ENCODE data around the gene HMG20A. TPM values are rescaled to one million over a fixed set of nuclear protein-coding genes. Genes with fewer than 3 reads are reported as not detected.

Gene HMG20A
- total and polyA plus RNA-seq, 9 of the 15 experiments (the other 6 are each of a cell fraction or from before 2014, with no cell fraction given), result 25.0 to 68.1 (median 38.9) TPM

DNA sequence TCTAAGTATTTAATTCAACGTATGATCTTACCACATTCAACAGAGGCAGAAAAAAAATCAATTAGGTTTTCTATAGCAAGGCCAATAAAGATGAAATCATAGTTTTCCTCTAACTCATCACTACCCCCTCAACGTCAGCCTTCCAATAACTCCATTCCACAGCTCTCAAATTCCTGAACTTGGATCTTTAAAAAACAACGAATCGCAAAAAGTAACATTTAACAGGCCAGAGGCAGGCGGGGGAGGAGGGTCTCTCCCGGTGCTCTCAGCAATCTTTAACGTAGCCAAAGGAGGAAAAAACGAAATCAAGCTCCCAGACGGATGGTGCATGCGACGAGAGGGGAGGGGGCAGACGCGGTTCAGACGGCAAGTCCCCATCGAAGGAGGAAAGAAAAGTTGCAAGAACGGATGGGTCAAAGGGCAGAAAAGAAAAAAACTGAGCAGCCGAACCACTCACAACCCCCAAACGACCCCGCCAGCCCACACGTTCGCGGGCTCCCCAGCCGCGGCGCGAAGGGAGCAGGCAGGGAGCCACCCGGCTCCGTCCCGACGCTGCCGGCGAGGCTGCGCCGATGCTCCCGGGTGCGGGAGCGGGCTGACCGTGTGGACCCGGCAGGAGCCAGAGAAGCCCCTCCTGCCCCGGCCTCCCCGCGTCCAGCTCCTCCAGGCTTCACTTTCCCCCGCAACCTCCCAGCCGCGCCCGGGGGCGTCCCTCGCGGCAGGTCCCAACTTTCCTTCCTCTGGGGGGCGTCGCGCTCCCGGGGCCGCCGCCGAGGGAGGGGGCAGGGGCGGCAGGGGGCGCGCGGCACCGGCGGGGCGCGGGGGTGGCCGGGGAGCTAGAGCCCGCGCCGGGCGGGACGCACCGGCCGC lies 1.5 kb upstream of the HMG20A start (continued):
- TF ChIP-seq CHD4 (IDR thresholded peaks at IDR 0.05; ENCODE audit: insufficient read depth, insufficient replicate concordance, low read depth, low read length, poor library complexity, severe bottlenecking) (no peak), NR2C2 (CRISPR knock-in tag; IDR thresholded peaks at IDR 0.05) (no peak), NR2C2 (tag; IDR thresholded peaks at IDR 0.05) (no peak), HMGN3 (IDR thresholded peaks at IDR 0.05; ENCODE audit: borderline replicate concordance, extremely low read depth, insufficient read length, low read depth, low read length) (no peak), ZC3H4 (CRISPR knock-in tag; IDR thresholded peaks at IDR 0.05; ENCODE audit: borderline replicate concordance) (no peak), ZNF436 (CRISPR knock-in tag; IDR thresholded peaks at IDR 0.05) (no peak), CCAR2 (IDR thresholded peaks at IDR 0.05; ENCODE audit: low read depth, low read length) (no peak), RFX7 (CRISPR knock-in tag; IDR thresholded peaks at IDR 0.05) (no peak), MAFK (IDR thresholded peaks at IDR 0.05; ENCODE audit: low read length) (no peak), HLTF (IDR thresholded peaks at IDR 0.05) (no peak), KLF10 (CRISPR knock-in tag; IDR thresholded peaks at IDR 0.05) (no peak), GABPB1 (CRISPR knock-in tag; IDR thresholded peaks at IDR 0.05) (0 out of 2 replicates have a peak, but pooled peaks have one; percentile 44), ZNF707 (CRISPR knock-in tag; conservative IDR thresholded peaks at IDR 0.05) (no peak), ZNF695 (CRISPR knock-in tag; IDR thresholded peaks at IDR 0.05) (no peak), MAZ (CRISPR knock-in tag; conservative IDR thresholded peaks at IDR 0.05 in 1 of 2, IDR thresholded peaks at IDR 0.05 in 1 of 2) (peak; percentile 64 to 67; a peak in 2 of 4 replicates)
- TF ChIP-seq, protein P1, sequence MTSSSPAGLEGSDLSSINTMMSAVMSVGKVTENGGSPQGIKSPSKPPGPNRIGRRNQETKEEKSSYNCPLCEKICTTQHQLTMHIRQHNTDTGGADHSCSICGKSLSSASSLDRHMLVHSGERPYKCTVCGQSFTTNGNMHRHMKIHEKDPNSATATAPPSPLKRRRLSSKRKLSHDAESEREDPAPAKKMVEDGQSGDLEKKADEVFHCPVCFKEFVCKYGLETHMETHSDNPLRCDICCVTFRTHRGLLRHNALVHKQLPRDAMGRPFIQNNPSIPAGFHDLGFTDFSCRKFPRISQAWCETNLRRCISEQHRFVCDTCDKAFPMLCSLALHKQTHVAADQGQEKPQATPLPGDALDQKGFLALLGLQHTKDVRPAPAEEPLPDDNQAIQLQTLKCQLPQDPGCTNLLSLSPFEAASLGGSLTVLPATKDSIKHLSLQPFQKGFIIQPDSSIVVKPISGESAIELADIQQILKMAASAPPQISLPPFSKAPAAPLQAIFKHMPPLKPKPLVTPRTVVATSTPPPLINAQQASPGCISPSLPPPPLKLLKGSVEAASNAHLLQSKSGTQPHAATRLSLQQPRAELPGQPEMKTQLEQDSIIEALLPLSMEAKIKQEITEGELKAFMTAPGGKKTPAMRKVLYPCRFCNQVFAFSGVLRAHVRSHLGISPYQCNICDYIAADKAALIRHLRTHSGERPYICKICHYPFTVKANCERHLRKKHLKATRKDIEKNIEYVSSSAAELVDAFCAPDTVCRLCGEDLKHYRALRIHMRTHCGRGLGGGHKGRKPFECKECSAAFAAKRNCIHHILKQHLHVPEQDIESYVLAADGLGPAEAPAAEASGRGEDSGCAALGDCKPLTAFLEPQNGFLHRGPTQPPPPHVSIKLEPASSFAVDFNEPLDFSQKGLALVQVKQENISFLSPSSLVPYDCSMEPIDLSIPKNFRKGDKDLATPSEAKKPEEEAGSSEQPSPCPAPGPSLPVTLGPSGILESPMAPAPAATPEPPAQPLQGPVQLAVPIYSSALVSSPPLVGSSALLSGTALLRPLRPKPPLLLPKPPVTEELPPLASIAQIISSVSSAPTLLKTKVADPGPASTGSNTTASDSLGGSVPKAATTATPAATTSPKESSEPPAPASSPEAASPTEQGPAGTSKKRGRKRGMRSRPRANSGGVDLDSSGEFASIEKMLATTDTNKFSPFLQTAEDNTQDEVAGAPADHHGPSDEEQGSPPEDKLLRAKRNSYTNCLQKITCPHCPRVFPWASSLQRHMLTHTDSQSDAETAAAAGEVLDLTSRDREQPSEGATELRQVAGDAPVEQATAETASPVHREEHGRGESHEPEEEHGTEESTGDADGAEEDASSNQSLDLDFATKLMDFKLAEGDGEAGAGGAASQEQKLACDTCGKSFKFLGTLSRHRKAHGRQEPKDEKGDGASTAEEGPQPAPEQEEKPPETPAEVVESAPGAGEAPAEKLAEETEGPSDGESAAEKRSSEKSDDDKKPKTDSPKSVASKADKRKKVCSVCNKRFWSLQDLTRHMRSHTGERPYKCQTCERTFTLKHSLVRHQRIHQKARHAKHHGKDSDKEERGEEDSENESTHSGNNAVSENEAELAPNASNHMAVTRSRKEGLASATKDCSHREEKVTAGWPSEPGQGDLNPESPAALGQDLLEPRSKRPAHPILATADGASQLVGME (CRISPR knock-in tag; IDR thresholded peaks at IDR 0.05), result no peak
- TF ChIP-seq, protein P2, sequence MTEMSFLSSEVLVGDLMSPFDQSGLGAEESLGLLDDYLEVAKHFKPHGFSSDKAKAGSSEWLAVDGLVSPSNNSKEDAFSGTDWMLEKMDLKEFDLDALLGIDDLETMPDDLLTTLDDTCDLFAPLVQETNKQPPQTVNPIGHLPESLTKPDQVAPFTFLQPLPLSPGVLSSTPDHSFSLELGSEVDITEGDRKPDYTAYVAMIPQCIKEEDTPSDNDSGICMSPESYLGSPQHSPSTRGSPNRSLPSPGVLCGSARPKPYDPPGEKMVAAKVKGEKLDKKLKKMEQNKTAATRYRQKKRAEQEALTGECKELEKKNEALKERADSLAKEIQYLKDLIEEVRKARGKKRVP (CRISPR knock-in tag; IDR thresholded peaks at IDR 0.05), result no peak
- TF ChIP-seq, protein P3, sequence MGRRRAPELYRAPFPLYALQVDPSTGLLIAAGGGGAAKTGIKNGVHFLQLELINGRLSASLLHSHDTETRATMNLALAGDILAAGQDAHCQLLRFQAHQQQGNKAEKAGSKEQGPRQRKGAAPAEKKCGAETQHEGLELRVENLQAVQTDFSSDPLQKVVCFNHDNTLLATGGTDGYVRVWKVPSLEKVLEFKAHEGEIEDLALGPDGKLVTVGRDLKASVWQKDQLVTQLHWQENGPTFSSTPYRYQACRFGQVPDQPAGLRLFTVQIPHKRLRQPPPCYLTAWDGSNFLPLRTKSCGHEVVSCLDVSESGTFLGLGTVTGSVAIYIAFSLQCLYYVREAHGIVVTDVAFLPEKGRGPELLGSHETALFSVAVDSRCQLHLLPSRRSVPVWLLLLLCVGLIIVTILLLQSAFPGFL (CRISPR knock-in tag; IDR thresholded peaks at IDR 0.05), result no peak
- TF ChIP-seq, protein P4, sequence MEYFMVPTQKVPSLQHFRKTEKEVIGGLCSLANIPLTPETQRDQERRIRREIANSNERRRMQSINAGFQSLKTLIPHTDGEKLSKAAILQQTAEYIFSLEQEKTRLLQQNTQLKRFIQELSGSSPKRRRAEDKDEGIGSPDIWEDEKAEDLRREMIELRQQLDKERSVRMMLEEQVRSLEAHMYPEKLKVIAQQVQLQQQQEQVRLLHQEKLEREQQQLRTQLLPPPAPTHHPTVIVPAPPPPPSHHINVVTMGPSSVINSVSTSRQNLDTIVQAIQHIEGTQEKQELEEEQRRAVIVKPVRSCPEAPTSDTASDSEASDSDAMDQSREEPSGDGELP (CRISPR knock-in tag; IDR thresholded peaks at IDR 0.05; ENCODE audit: borderline replicate concordance), result 0 out of 2 replicates have a peak, but pooled peaks have one; percentile 42
